Endodermal cell (in vitro differentiated cells): ENCODE measurements around the gene MEX3C. TPM values are rescaled to one million over a fixed set of nuclear protein-coding genes. Genes with fewer than 3 reads are reported as not detected.

Source experiments
- DNase-seq: peaks from one replicate; pipeline ENCODE4 v3.0.0-alpha.2; 2017
- H3K27ac ChIP-seq: 2 replicates; pipeline ENCODE4 v1.5.1; 2013; ENCODE audit warnings: mild to moderate bottlenecking, low read depth, low read length, moderate library complexity
- H3K27me3 ChIP-seq: 2 replicates; pipeline ENCODE4 v1.6.1; 2013; ENCODE audit warnings: mild to moderate bottlenecking, low read length, moderate library complexity; ENCODE audit not compliant: insufficient read depth, control insufficient read depth, poor library complexity, severe bottlenecking
- H3K36me3 ChIP-seq: 2 replicates; pipeline ENCODE4 v1.7.0; 2013; ENCODE audit warnings: mild to moderate bottlenecking, low read length, moderate library complexity; ENCODE audit not compliant: control insufficient read depth, insufficient read depth
- H3K4me1 ChIP-seq: one replicate; pipeline ENCODE4 v1.7.0; 2013; ENCODE audit warnings: low read length; ENCODE audit not compliant: control insufficient read depth, insufficient read depth
- H3K4me3 ChIP-seq: 2 replicates; pipeline ENCODE4 v1.5.1; 2013; ENCODE audit warnings: mild to moderate bottlenecking, low read length, moderate library complexity
- H3K9ac ChIP-seq: 2 replicates; pipeline ENCODE4 v1.6.1; 2013; ENCODE audit warnings: mild to moderate bottlenecking, low read length, moderate library complexity; ENCODE audit not compliant: poor library complexity, severe bottlenecking; ENCODE audit errors: extremely low read depth
- H3K9me3 ChIP-seq: 2 replicates; pipeline ENCODE4 v1.6.1; 2013; ENCODE audit warnings: mild to moderate bottlenecking, low read length, moderate library complexity; ENCODE audit not compliant: control insufficient read depth
- H3K27ac Mint-ChIP-seq: 2 replicates; pipeline ENCODE4 v1.8.0; 2020; ENCODE audit warnings: mixed read lengths
- H3K27me3 Mint-ChIP-seq: 2 replicates; pipeline ENCODE4 v1.8.0; 2021; ENCODE audit warnings: mild to moderate bottlenecking, mixed read lengths; ENCODE audit not compliant: insufficient read depth
- H3K36me3 Mint-ChIP-seq: 2 replicates; pipeline ENCODE4 v1.8.0; 2020; ENCODE audit warnings: low read depth, mixed read lengths
- H3K4me1 Mint-ChIP-seq: 2 replicates; pipeline ENCODE4 v1.8.0; 2020; ENCODE audit warnings: mixed read lengths
- H3K4me3 Mint-ChIP-seq: 2 replicates; pipeline ENCODE4 v1.8.0; 2020; ENCODE audit warnings: mild to moderate bottlenecking, moderate library complexity, mixed read lengths
- H3K9me3 Mint-ChIP-seq: 2 replicates; pipeline ENCODE4 v1.8.0; 2020; ENCODE audit warnings: mild to moderate bottlenecking, mixed read lengths
- CTCF ChIP-seq: fragments of 200-600 bp; sonication (generic); conservative IDR thresholded peaks from 2 replicates; pipeline ENCODE4 v1.5.0; 2021; ENCODE audit warnings: antibody characterized with exemption, mild to moderate bottlenecking
- WGBS, 2 experiments: methylation state at CpG; one replicate each; pipeline versions ENCODE4 v1.1.5 to v1.1.7; 2013; ENCODE audit warnings: missing lambda C conversion rate in 2 of 2, mixed read lengths in 1 of 2; ENCODE audit not compliant: insufficient coverage in 1 of 2, insufficient read length in 1 of 2; 5-methylcytosine and 5-hydroxymethylcytosine counted together
- total RNA-seq, 2 donors: library from RNA; stranded (reverse); fragmentation: NEBNext Ultra II Directional in 1 of 2; extraction: Animal tissue kit (Norgen Biotek cat#: 25700) in 1 of 2; gene quantifications; 2 replicates in 1 of 2; 3 replicates in 1 of 2; pipeline ENCODE4 v1.2.1, GENCODE V29; 2021

MEX3C gene
- total RNA-seq, 2 donors from 2014 or later: 60.1 to 68.4 TPM

DNA sequence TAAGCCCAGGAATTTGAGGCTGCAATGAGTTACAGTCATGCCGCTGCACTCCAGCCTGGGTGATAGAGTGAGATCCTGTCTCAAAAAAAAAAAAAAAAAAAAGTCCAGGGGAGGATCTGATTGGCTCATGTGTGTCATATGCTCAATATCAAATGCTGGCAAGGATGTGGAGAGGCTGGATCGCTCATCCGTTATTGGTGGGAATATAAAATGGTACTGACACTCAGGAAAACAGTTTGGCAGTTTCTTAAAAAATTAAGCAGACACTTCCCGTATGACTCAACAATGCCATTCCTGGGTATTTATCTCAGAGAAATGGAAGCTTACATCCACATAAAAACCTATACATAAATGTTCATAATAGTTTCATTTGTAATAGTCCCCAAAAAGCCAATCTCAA, 68.9 kb downstream of the MEX3C start:
- Mint-ChIP-seq H3K4me3 (no peak overlapping the region), H3K9me3 (peaks cover 2% of the 10 kb centered on the region)
- 96 to 97% methylated on average over 3 to 4 of the region's 4 CpGs for WGBS, 2 experiments

DNA sequence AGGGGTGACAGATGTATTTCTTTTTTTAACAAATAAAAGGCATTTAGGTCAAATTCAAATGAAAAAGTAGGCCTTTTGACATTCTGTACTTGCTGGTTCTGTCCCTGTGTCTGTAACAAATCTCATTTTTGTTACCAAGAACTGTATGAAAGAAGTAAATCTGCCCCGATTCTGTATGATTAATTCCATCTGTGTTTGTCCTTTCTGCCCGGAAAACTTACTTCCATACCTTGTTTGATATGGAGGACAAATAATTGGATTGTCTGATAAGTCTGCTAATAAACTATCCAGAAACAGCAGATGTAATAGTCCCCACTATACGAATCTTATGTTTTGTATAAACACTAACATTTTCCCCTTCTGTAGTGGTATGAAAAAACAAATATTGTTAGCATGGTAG, 69.8 kb downstream of the MEX3C start:
- no peaks in the 10 kb centered on the region for H3K4me1 Mint-ChIP-seq
- no peak overlapping the region for H3K4me3 ChIP-seq
- H3K4me1 ChIP-seq: no peaks in the 10 kb centered on the region
- H3K27ac ChIP-seq: no peak overlapping the region
- WGBS, 2 experiments: 86% methylated on average over 2 of the region's 3 CpGs; no CpG with 5 or more reads in 1 of the 2 experiments
- no peak overlapping the region for H3K27ac Mint-ChIP-seq
- no peak overlapping the region for H3K9ac ChIP-seq
- no peaks in the 10 kb centered on the region for H3K36me3 ChIP-seq
- H3K9me3 Mint-ChIP-seq: peaks cover 4% of the 10 kb centered on the region
- no peak for TF ChIP-seq CTCF
- no peaks in the 10 kb centered on the region for H3K27me3 Mint-ChIP-seq
- H3K9me3 ChIP-seq: no peaks in the 10 kb centered on the region
- no peaks in the 10 kb centered on the region for H3K27me3 ChIP-seq
- DNase-seq: no peak
- no peaks in the 10 kb centered on the region for H3K36me3 Mint-ChIP-seq
- no peak overlapping the region for H3K4me3 Mint-ChIP-seq

More for the DNA sequence above, 68.9 kb downstream of the MEX3C start:
- no peak for TF ChIP-seq CTCF
- H3K36me3 Mint-ChIP-seq: no peaks in the 10 kb centered on the region
- Histone ChIP-seq H3K4me1 (no peaks in the 10 kb centered on the region), H3K36me3 (no peaks in the 10 kb centered on the region), H3K27me3 (no peaks in the 10 kb centered on the region), H3K9ac (no peak overlapping the region), H3K9me3 (no peaks in the 10 kb centered on the region), H3K27ac (no peak overlapping the region), H3K4me3 (no peak overlapping the region)
- no peak for DNase-seq
- no peaks in the 10 kb centered on the region for H3K27me3 Mint-ChIP-seq
- no peak overlapping the region for H3K27ac Mint-ChIP-seq
- no peaks in the 10 kb centered on the region for H3K4me1 Mint-ChIP-seq

GRCh38 chr18:51125976-51126375, 71.5 kb downstream of the MEX3C start:
- peaks cover 4% of the 10 kb centered on the region for H3K9me3 Mint-ChIP-seq
- H3K4me3 ChIP-seq: no peak overlapping the region
- H3K27ac Mint-ChIP-seq: no peak overlapping the region
- no peak overlapping the region for H3K9ac ChIP-seq
- H3K4me1 Mint-ChIP-seq: no peaks in the 10 kb centered on the region
- H3K27me3 Mint-ChIP-seq: no peaks in the 10 kb centered on the region
- H3K9me3 ChIP-seq: no peaks in the 10 kb centered on the region
- no peaks in the 10 kb centered on the region for H3K36me3 Mint-ChIP-seq
- H3K27ac ChIP-seq: no peak overlapping the region
- no peaks in the 10 kb centered on the region for H3K36me3 ChIP-seq
- no peak for DNase-seq
- H3K4me3 Mint-ChIP-seq: no peak overlapping the region
- no peaks in the 10 kb centered on the region for H3K4me1 ChIP-seq
- H3K27me3 ChIP-seq: no peaks in the 10 kb centered on the region
- TF ChIP-seq CTCF: no peak
- 81% methylated on average over 2 of the region's 2 CpGs; no CpG with 5 or more reads in 1 of the 2 experiments for WGBS, 2 experiments

Other genes with a start within 250 kb of the MEX3C start
- gene ELAC1, start 229.6 kb downstream of the MEX3C start, total RNA-seq: 1 to 10 TPM; 5.1 to 7.4 TPM
- 100 to 1,000 TPM; 132 to 133 TPM for gene SMAD4, start 167.5 kb downstream of the MEX3C start, total RNA-seq